ENCODE data around the gene PAX7. TPM values are rescaled to one million over a fixed set of nuclear protein-coding genes. Genes with fewer than 3 reads are reported as not detected.

The PAX7 gene
- total RNA-seq, 2 experiments from 2014 or later = not detected

- H3K4me1 Mint-ChIP-seq = peaks cover 2% of the 10 kb centered on the region
- H3K27ac Mint-ChIP-seq = no peak overlapping the region
- no peaks in the 10 kb centered on the region for H3K9me3 Mint-ChIP-seq
- H3K4me3 Mint-ChIP-seq = no peak overlapping the region
- H3K27me3 Mint-ChIP-seq = peaks cover 50% of the 10 kb centered on the region
- H3K36me3 Mint-ChIP-seq = no peaks in the 10 kb centered on the region
- no peak for DNase-seq
Measured at GRCh38 chr1:18712252-18712600, 81.6 kb downstream of the PAX7 start.

- Mint-ChIP-seq H3K4me3 (no peak overlapping the region), H3K27me3 (peaks cover 73% of the 10 kb centered on the region), H3K9me3 (no peaks in the 10 kb centered on the region), H3K36me3 (no peaks in the 10 kb centered on the region), H3K27ac (no peak overlapping the region), H3K4me1 (peaks cover 2% of the 10 kb centered on the region)
- DNase-seq = no peak
Measured at GRCh38 chr1:18714404-18715175, 83.9 kb downstream of the PAX7 start.

- Mint-ChIP-seq H3K36me3 (no peaks in the 10 kb centered on the region), H3K4me3 (no peak overlapping the region), H3K9me3 (no peaks in the 10 kb centered on the region), H3K27me3 (peaks cover 81% of the 10 kb centered on the region), H3K4me1 (peaks cover 2% of the 10 kb centered on the region), H3K27ac (no peak overlapping the region)
- no peak for DNase-seq
Measured at GRCh38 chr1:18716112-18716784, 85.6 kb downstream of the PAX7 start.

- no peaks in the 10 kb centered on the region for H3K36me3 Mint-ChIP-seq
- peaks cover 82% of the 10 kb centered on the region for H3K27me3 Mint-ChIP-seq
Measured at GRCh38 chr1:18716785-18717678, 86.4 kb downstream of the PAX7 start.

GRCh38 chr1:18719786-18720451 is 89.3 kb downstream of the PAX7 start:
- Mint-ChIP-seq H3K27me3 (peaks cover 89% of the 10 kb centered on the region), H3K36me3 (no peaks in the 10 kb centered on the region), H3K9me3 (no peaks in the 10 kb centered on the region), H3K27ac (no peak overlapping the region), H3K4me1 (peaks cover 2% of the 10 kb centered on the region), H3K4me3 (no peak overlapping the region)
- no peak for DNase-seq

More at GRCh38 chr1:18716785-18717678, 86.4 kb downstream of the PAX7 start:
- no peaks in the 10 kb centered on the region for H3K9me3 Mint-ChIP-seq
- peaks cover 2% of the 10 kb centered on the region for H3K4me1 Mint-ChIP-seq
- H3K4me3 Mint-ChIP-seq = no peak overlapping the region
- no peak overlapping the region for H3K27ac Mint-ChIP-seq
- DNase-seq = no peak

GRCh38 chr1:18721041-18721440 is 90.4 kb downstream of the PAX7 start:
- Mint-ChIP-seq H3K27me3 (peaks cover 86% of the 10 kb centered on the region), H3K4me3 (no peak overlapping the region), H3K27ac (no peak overlapping the region), H3K4me1 (peaks cover 2% of the 10 kb centered on the region), H3K9me3 (no peaks in the 10 kb centered on the region), H3K36me3 (no peaks in the 10 kb centered on the region)
- no peak for DNase-seq

GRCh38 chr1:18721776-18722175 is 91.1 kb downstream of the PAX7 start:
- DNase-seq = no peak
- Mint-ChIP-seq H3K36me3 (no peaks in the 10 kb centered on the region), H3K9me3 (no peaks in the 10 kb centered on the region), H3K27me3 (peaks cover 86% of the 10 kb centered on the region), H3K4me1 (no peaks in the 10 kb centered on the region), H3K27ac (no peak overlapping the region), H3K4me3 (no peak overlapping the region)

GRCh38 chr1:18722270-18722669 is 91.6 kb downstream of the PAX7 start:
- Mint-ChIP-seq H3K9me3 (no peaks in the 10 kb centered on the region), H3K36me3 (no peaks in the 10 kb centered on the region), H3K27ac (no peak overlapping the region), H3K4me3 (no peak overlapping the region), H3K27me3 (peaks cover 89% of the 10 kb centered on the region), H3K4me1 (no peaks in the 10 kb centered on the region)
- DNase-seq = no peak

GRCh38 chr1:18723206-18723605 is 92.6 kb downstream of the PAX7 start:
- Mint-ChIP-seq H3K27me3 (peaks cover 87% of the 10 kb centered on the region), H3K36me3 (no peaks in the 10 kb centered on the region), H3K27ac (no peak overlapping the region), H3K9me3 (no peaks in the 10 kb centered on the region), H3K4me3 (no peak overlapping the region), H3K4me1 (no peaks in the 10 kb centered on the region)
- DNase-seq = no peak

GRCh38 chr1:18723701-18724411 is 93.2 kb downstream of the PAX7 start:
- no peak overlapping the region for H3K27ac Mint-ChIP-seq
- no peaks in the 10 kb centered on the region for H3K9me3 Mint-ChIP-seq
- no peak for DNase-seq
- H3K4me1 Mint-ChIP-seq = no peaks in the 10 kb centered on the region
- no peaks in the 10 kb centered on the region for H3K36me3 Mint-ChIP-seq
- no peak overlapping the region for H3K4me3 Mint-ChIP-seq
- peaks cover 83% of the 10 kb centered on the region for H3K27me3 Mint-ChIP-seq

GRCh38 chr1:18724801-18725200 is 94.2 kb downstream of the PAX7 start:
- Mint-ChIP-seq H3K9me3 (no peaks in the 10 kb centered on the region), H3K36me3 (no peaks in the 10 kb centered on the region), H3K4me3 (no peak overlapping the region), H3K27me3 (peaks cover 76% of the 10 kb centered on the region), H3K4me1 (no peaks in the 10 kb centered on the region), H3K27ac (no peak overlapping the region)
- DNase-seq = no peak

GRCh38 chr1:18725231-18725895 is 94.7 kb downstream of the PAX7 start:
- no peaks in the 10 kb centered on the region for H3K9me3 Mint-ChIP-seq
- H3K36me3 Mint-ChIP-seq = no peaks in the 10 kb centered on the region
- H3K4me1 Mint-ChIP-seq = no peaks in the 10 kb centered on the region
- DNase-seq = no peak
- peaks cover 70% of the 10 kb centered on the region for H3K27me3 Mint-ChIP-seq
- no peak overlapping the region for H3K27ac Mint-ChIP-seq
- H3K4me3 Mint-ChIP-seq = no peak overlapping the region

- peaks cover 60% of the 10 kb centered on the region for H3K27me3 Mint-ChIP-seq
- no peaks in the 10 kb centered on the region for H3K9me3 Mint-ChIP-seq
- no peak overlapping the region for H3K4me3 Mint-ChIP-seq
- no peaks in the 10 kb centered on the region for H3K36me3 Mint-ChIP-seq
- no peak for DNase-seq
- no peak overlapping the region for H3K27ac Mint-ChIP-seq
- H3K4me1 Mint-ChIP-seq = no peaks in the 10 kb centered on the region
Measured at GRCh38 chr1:18726368-18726767, 95.7 kb downstream of the PAX7 start.

GRCh38 chr1:18727956-18728355 is 97.3 kb downstream of the PAX7 start:
- DNase-seq = no peak
- no peak overlapping the region for H3K27ac Mint-ChIP-seq
- H3K36me3 Mint-ChIP-seq = no peaks in the 10 kb centered on the region
- H3K27me3 Mint-ChIP-seq = peaks cover 54% of the 10 kb centered on the region
- no peaks in the 10 kb centered on the region for H3K4me1 Mint-ChIP-seq
- H3K4me3 Mint-ChIP-seq = no peak overlapping the region
- no peaks in the 10 kb centered on the region for H3K9me3 Mint-ChIP-seq

All from activated naive CD8-positive, alpha-beta T cell treated with anti-CD3 and anti-CD28 coated beads for 36 hours (primary cell).